Urothelium cell line (cell line): ENCODE results near the gene ARHGEF19.
A peak's percentile ranks its signal among the peaks of the same experiment; 100 is the strongest.

Experiments used
- DNase-seq: peaks from one replicate; pipeline ENCODE4 v3.0.0; 2011; ENCODE audit warnings: low spot score, mixed read lengths
- FAIRE-seq: peaks from 2 replicates; lab custom pipeline; 2011; peaks lifted over from hg19 to GRCh38; lab: Jason Lieb, UNC

ARHGEF19 gene

DNA sequence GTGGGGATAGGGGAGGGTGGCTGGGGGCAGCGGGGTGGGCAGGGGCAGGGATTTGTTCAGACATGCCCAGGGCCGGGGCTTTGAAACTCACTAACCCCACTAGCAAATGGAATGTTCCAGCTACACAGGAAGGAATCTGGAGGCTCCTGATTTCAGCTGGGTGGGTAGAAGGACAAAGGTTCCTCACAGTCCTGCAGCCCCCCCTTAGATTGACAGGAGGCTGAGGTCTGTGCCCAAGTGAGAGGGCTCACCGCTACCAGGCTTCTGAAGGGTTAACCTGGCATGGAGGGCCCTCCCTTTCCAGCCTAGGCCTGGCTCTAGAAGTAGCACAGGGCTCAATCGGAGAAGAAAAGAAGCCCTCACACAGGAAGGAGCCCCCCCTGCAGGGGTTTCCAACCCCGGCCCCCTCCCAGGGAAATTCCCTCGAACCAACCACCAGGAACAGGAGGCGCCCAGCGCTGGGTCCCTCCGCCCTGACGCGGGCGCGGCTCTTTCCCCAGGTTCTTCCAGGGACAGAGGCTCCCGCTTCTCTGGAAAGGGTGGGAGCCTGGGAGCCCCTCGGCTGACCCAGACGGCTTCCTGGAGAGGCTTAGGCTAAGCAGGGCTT is 59.9 kb downstream of the ARHGEF19 start:
- FAIRE-seq (no peak), DNase-seq (no peak)

DNA sequence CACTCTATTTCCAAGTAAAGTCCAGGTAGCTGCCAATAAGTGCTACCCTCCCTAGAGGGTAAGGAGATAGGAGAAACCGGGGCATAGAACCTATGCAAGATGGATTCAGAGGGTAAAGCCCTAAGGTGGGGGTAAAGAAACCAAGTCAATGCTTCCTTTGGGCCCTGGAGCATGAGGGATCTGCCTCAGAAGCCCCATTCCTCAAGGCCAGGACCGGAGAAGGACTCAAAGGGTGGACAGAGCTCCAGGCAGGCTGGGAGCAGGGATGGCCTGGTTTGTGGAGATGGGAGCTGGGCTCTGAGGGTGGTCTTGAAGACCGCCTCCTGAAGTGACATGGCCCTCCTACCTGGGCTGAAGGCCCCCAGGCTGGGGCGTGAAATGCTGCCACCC is 60.5 kb downstream of the ARHGEF19 start:
- FAIRE-seq, result no peak
- no peak for DNase-seq

DNA sequence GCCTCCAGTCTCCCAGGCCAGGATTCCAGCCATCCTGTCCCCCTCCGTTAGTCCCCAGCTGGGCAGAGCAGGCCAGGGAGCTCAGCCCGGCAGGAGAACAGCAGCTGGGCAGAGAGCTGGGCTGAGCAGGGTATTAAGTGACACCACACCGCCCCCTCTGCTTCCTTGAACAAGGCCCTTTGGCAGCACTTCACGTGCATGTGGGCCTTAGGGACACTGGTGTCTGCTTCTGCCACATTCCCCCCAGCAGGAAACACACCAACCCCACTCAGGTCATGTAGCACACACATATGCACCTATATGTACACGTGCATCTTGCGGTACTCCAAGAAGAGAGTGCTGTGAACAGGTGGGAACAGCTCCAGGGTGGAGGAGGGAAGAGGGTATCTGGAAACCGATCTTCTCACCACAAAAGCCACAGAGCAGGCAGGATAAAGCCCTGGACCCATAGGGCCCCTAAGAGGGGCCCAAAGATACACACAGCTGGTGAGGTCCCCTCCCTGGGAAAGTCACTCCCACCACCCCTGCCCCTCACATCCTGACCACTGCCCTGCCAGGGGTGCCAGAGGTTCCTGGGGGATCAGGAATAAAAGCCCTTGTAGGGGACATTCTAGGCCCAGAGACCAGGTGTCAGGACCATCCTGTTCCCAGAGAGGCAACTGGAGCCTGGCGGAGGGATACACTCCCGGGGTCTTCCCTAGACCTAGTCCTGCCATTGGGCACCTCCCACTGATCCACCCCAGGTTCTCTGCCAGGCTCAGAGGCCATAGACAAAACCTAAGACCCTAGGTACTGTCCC is 61.1 kb downstream of the ARHGEF19 start:
- FAIRE-seq, result no peak

DNA sequence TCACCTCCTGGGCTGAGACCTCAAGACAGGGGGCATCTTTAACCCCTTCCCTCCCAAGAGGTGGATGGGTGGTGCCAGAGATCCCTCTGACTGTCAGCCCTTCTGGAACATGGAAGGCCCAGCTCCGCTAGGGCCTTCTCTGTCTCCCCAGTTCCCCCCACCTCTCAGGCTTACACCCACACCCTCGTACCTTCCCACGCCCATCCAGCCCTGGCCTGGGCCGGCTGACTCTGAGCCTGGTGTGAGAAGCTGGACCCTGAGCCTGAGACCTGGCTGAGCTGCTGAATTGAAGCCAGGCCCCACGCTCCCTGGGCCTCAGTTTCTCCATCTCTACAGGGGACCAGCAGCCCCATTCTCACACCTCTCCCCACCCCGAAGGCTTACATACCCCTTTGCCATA is 61.9 kb downstream of the ARHGEF19 start:
- FAIRE-seq, result no peak

More for the DNA sequence above, 61.1 kb downstream of the ARHGEF19 start:
- peak; percentile 42 for DNase-seq

DNA sequence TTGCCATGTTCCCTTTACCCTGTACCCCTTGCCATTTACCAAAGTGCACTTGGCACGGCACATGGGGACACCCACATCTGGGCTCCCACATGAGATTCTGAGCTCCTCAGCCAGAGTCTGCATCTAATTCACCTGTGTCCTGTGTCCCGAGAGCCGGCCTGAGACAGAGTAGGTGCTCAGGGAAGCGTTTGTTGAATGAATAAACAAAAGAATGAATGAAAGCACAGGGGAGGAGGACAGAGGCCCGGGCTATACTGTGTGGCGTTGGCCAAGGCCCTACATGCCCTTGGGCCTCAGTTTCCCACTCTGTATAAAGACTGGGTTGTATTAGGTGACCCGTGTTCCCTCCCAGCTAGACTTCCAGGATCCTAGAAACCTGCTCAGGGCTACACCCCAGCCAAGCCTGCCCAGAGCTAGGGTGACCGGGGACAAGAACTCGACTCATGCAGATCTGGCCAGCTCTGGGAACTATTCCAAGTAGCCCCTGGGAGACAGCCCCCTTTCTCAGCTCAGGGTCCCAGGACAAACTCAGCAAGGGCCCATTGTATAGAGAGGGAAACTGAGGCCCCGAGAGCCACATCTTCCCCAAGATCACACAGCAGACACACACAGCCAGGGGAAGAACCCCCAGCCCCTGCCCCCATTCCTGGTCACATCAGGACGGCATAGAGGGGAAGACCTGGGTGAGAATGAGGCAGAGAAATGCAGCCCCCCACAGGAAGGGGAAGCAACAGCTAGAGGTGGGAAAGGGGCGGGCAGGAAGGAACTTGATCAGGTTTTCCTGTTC is 62.6 kb downstream of the ARHGEF19 start:
- FAIRE-seq (no peak), DNase-seq (no peak)

More for the DNA sequence above, 61.9 kb downstream of the ARHGEF19 start:
- no peak for DNase-seq

- FAIRE-seq (no peak), DNase-seq (no peak)
Measured at GRCh38 chr1:16149146-16149545, 63.3 kb downstream of the ARHGEF19 start.

DNA sequence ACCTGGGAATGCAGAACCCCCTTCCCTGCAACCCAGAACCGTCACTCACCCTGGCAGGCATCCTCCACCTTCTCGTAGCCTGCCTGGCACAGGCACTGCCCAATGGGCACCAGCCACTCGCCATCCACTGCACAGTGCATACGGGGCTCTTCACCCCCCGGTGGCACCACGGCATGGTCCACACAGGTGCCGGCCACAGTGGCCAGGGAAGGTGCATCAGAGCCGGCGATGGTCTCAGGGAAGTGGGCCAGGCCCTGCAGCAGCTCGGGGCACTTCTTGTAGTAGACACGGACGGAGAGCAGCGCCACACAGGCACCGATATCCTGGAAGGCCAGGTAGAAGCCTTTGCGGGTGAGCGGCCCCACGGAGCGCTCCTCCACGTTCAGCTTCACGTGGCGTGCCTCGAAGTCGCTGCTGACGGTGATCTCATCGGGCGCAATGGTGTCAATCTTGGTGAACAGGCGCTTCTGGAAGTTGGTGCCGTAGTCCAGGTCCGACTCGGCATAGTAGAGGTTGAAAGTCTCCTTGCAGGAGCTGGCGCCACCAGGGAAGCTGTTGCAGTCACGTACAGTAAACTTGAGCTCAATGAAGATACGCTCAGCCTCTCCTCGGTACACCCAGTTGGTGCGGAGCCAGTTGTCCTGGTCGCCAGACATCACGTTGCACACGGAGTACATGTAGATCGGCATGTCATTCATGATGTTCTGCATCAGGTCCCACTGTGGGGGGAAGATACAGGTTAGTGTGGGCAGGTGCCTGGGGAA is 63.9 kb downstream of the ARHGEF19 start:
- no peak for FAIRE-seq
- no peak for DNase-seq
